GM18508 (cell line): Measurements from ENCODE around the gene DNAJC16.

Experiments
- ATAC-seq: cut with Tn5 transposase; IDR thresholded peaks from one replicate; pipeline ENCODE4 v1.9.1; 2021; ENCODE audit warnings: moderate number of reproducible peaks; ENCODE audit not compliant: insufficient read depth, unreplicated experiment

Gene DNAJC16

GRCh38 chr1:15531003-15531402, 4.4 kb downstream of the DNAJC16 start:
- no peak for ATAC-seq

GRCh38 chr1:15531682-15532081, 5.0 kb downstream of the DNAJC16 start:
- no peak for ATAC-seq

- ATAC-seq: no peak
Measured at GRCh38 chr1:15538771-15539170, 12.1 kb downstream of the DNAJC16 start.

- ATAC-seq: no peak
Measured at GRCh38 chr1:15540186-15540585, 13.5 kb downstream of the DNAJC16 start.

- no peak for ATAC-seq
Measured at GRCh38 chr1:15541231-15541792, 14.7 kb downstream of the DNAJC16 start.

GRCh38 chr1:15542388-15543250, 16.0 kb downstream of the DNAJC16 start:
- no peak for ATAC-seq

GRCh38 chr1:15543251-15543588, 16.6 kb downstream of the DNAJC16 start:
- ATAC-seq: no peak

- no peak for ATAC-seq
Measured at GRCh38 chr1:15543589-15544568, 17.2 kb downstream of the DNAJC16 start.

GRCh38 chr1:15546641-15547040, 20.0 kb downstream of the DNAJC16 start:
- ATAC-seq: no peak

GRCh38 chr1:15550573-15550972, 23.9 kb downstream of the DNAJC16 start:
- no peak for ATAC-seq

GRCh38 chr1:15557008-15557407, 30.4 kb downstream of the DNAJC16 start:
- no peak for ATAC-seq

GRCh38 chr1:15557594-15557993, 30.9 kb downstream of the DNAJC16 start:
- no peak for ATAC-seq

GRCh38 chr1:15558516-15558915, 31.9 kb downstream of the DNAJC16 start:
- no peak for ATAC-seq

GRCh38 chr1:15559189-15559810, 32.7 kb downstream of the DNAJC16 start:
- no peak for ATAC-seq

- ATAC-seq: no peak
Measured at GRCh38 chr1:15568387-15569073, 41.9 kb downstream of the DNAJC16 start.

- no peak for ATAC-seq
Measured at GRCh38 chr1:15570861-15571260, 44.2 kb downstream of the DNAJC16 start.

GRCh38 chr1:15571266-15571665, 44.6 kb downstream of the DNAJC16 start:
- ATAC-seq: no peak

GRCh38 chr1:15573477-15573876, 46.8 kb downstream of the DNAJC16 start:
- no peak for ATAC-seq

GRCh38 chr1:15574741-15575140, 48.1 kb downstream of the DNAJC16 start:
- ATAC-seq: no peak
